Astrocyte of the spinal cord (primary cell): Measurements from ENCODE around the gene EPS8.
A peak's percentile ranks its signal among the peaks of the same experiment; 100 is the strongest.

Experiments
- DNase-seq: peaks from one replicate; pipeline ENCODE4 v3.0.0; 2011; ENCODE audit warnings: low read depth, low spot score
- H3K4me3 ChIP-seq: 2 replicates; pipeline ENCODE4 v1.5.1; 2011; ENCODE audit warnings: low read depth, mild to moderate bottlenecking, low read length, moderate library complexity
- in situ Hi-C: cut with HindIII; loops from 2 replicates; pipeline ENCODE4 v1.10.0; 2017; ENCODE audit warnings: low sequenced_read_pairs
- TF ChIP-seq, protein P1 (sequence below): IDR thresholded peaks from 2 replicates; pipeline ENCODE4 v1.5.1; 2012; ENCODE audit warnings: low read depth, mild to moderate bottlenecking, low read length, inconsistent platforms

The EPS8 gene

GRCh38 chr12:15634010-15634683 lies 155.0 kb downstream of the EPS8 start:
- in situ Hi-C loops, result no loop called here
- TF ChIP-seq, protein P1, sequence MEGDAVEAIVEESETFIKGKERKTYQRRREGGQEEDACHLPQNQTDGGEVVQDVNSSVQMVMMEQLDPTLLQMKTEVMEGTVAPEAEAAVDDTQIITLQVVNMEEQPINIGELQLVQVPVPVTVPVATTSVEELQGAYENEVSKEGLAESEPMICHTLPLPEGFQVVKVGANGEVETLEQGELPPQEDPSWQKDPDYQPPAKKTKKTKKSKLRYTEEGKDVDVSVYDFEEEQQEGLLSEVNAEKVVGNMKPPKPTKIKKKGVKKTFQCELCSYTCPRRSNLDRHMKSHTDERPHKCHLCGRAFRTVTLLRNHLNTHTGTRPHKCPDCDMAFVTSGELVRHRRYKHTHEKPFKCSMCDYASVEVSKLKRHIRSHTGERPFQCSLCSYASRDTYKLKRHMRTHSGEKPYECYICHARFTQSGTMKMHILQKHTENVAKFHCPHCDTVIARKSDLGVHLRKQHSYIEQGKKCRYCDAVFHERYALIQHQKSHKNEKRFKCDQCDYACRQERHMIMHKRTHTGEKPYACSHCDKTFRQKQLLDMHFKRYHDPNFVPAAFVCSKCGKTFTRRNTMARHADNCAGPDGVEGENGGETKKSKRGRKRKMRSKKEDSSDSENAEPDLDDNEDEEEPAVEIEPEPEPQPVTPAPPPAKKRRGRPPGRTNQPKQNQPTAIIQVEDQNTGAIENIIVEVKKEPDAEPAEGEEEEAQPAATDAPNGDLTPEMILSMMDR, result no peak
- peak; percentile 54 for DNase-seq
- no peak overlapping the region for H3K4me3 ChIP-seq

GRCh38 chr12:15633201-15633600 lies 156.0 kb downstream of the EPS8 start:
- DNase-seq, result no peak
- TF ChIP-seq, protein P1, result no peak
- in situ Hi-C loops, result no loop called here
- H3K4me3 ChIP-seq, result no peak overlapping the region

- no peak for DNase-seq
- in situ Hi-C loops, result no loop called here
- H3K4me3 ChIP-seq, result no peak overlapping the region
- TF ChIP-seq, protein P1, result no peak
Measured at GRCh38 chr12:15632708-15633107, 156.5 kb downstream of the EPS8 start.

- in situ Hi-C loops, result no loop called here
- no peak overlapping the region for H3K4me3 ChIP-seq
- no peak for DNase-seq
- TF ChIP-seq, protein P1, result no peak
Measured at GRCh38 chr12:15631007-15631715, 158.0 kb downstream of the EPS8 start.

GRCh38 chr12:15629761-15630160 lies 159.4 kb downstream of the EPS8 start:
- TF ChIP-seq, protein P1, result no peak
- no peak overlapping the region for H3K4me3 ChIP-seq
- DNase-seq, result peak; percentile 70
- in situ Hi-C loops, result no loop called here

DNA sequence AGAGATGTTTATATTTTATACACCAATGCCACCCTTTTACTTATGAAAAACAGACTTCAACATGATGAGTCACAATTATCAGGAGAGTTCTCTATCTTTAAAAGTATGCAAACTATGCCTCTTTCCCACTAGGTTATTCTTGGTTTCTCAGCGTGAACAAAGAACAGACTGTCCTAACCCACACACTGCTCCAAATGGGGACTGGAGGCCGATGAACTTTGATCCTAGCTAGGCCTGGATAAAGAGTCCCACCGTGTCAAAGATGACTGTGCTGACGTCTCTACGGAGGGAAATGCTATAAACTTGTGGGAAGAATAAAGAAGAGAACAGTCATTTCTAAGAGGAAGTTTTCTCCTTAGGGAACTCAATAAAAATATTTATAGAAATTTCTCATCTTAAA lies 160.1 kb downstream of the EPS8 start:
- TF ChIP-seq, protein P1, result no peak
- in situ Hi-C loops, result no loop called here
- no peak overlapping the region for H3K4me3 ChIP-seq
- peak; percentile 99 for DNase-seq
